SW480 (cell line): Measurements from ENCODE around the gene DNAJB6.
"Not testable (repeated sequence)": the region's sequence is repeated elsewhere in the genome, so short reads cannot be mapped to it uniquely, and the experiment has no call there.

Experiments used
- DNase-seq: peaks from one replicate; pipeline ENCODE4 v3.0.0-alpha.2; 2016; ENCODE audit warnings: low spot score

The DNAJB6 gene

DNA sequence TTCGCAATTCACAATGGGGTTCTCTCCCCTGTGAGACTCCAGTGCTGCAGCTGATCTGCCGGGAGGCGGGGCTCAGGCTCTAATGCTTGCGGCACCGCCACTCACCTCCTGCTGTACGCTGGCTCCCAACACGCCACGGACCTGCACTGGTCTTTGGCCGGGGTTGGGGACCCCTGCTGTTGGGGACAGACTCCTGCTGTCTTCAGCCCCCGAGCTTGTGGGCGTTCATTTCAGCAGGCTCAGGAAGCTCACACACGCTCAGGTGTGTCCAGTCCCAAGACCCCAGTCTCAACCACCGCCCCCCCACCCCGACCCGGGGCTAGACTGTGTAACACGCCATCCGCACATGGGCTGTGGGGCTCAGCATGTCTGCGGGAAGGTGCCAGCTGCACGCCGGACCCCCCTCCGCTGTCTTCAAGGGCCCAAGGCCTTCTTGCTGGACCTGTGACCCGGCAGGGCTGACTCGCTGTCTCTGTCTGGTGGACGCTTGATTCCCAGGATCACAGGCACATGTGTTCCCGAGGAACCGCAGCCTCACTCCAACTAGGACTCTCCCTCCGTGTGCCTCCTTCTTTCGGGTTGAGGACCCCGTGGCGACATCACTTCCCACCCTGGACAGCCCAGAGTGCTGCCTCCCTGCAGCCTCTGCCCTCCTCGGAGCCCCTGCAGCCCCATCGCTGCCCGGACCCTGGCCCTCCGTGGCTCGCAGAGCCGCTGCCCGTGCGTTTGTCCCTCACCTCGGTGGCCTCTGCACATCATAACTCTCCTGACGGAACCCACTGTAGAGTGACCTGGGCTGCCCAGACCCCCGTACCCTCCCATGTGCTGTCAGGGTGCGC lies 106.4 kb downstream of the DNAJB6 start:
- no peak for DNase-seq

DNA sequence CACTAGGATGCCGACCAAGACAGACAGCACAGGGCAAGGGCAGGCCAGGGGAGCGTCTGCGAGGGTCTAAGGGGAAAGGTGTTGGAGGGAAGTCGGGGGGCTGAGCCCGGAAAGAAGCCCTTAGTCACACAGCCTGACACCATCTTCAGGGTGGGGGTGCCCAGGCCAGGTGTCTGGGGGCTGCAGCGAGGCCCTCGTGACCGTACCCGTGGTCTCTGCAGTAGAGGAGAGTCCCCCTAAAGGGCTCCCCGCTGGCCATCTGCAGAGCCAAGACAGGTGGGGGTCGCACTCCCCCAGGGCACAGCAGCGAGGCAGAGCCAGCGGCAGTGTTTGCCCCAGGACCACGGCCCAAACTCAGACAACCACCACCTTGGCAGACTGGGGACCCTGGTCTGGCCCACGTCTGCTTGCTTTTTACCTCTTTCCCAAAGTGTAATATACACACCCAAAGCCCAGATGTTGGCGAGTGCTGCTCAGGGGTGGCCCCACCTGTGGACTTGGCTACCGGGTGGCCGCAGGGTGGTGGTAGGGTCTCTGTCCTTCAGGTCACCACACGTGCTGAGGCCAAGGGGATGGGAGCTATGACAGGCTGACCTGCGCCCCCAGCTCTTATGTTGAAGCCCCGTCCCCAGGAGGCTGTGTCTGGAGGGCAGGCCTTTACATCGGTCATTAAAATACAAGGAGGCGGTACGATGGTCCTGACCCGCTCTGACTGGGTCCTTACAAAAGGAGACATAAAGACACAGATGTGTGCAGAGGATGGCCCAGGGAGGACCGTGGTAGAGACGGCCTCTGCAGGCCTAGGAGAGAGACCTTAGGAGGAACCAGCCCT lies 107.4 kb downstream of the DNAJB6 start:
- no peak for DNase-seq

DNA sequence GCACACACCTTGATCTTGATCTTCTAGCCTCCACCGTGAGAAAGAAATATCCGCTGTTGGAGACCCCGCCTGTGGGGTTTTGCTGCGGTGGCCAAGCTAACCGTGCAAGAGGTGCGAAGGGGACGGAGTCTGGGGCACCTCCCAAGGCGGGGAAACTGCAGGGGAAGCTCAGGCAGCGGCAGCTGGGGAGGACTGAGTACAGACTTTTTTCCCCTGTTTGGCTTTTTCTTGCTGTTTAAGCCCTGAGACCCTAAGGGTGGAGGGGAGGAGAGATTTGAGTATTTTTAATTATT lies 108.0 kb downstream of the DNAJB6 start:
- DNase-seq, result no peak

DNA sequence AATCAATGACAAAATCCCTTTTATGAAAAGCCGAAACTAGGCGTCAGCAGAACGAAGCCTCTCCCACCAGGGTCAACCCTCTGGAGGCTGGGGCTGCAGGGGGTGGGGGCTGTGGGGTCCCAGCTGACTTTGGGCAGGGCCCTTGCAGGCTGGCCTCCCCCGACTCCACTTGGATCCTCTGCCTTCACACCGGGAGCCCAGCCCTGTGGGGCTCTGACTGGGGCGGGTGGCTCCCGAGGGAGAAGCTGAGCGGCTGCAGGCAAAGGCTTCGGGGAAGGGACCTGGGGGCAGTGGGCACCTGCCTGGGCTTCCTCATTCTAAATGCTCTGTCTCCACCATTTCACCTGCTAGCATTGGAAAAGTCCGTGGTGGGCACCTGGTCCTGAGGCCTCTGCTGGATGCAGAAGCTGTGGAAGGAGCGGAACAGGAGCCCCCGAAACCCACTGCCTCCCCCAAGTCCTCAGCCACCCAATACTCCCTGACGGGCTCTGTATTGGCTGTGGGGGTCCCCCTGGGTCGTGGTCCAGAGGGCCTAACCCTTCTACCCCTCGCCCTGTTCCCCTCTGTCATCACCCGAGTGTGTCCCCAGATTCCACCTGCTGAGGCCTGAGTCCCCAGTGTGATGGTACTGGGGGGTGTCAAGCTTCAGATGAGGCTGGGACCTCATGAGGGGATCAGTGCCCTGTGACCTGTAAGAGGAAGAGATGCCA lies 108.6 kb downstream of the DNAJB6 start:
- DNase-seq, result no peak

DNA sequence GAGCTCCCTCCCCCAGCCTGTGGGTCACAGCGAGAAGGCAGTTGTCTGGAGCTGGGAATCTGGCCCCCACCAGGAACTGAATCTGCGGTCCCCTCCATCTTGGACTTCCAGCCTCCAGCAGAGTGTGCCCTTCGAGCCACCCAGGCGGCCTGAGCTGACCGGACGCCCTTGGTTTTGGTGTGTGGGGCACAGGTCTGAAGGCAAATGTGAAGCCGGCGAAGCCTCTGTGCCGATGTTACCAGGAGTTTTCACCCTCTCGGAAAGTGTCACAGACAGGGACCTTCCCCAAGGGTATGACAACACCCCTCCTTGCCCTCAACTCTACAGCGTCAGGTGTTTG lies 109.1 kb downstream of the DNAJB6 start:
- no peak for DNase-seq

DNA sequence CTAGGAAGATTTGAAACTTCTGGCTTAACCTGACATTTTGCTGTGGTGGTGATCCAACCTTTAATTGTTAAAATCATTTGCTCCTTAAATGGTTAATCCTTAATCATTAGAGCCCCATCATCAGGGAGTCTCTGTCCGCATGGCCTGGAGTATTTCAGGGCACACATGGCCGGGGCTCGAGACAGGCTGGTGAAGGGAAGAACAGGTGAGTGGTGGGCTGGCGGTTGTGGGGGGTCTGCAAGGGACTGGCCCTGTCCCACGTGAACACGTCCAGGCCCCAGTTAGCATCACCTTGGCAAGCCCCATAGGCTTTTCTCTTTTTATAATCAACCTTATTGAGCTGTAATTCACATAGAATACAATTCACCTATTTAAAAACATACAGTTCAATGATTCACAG lies 109.5 kb downstream of the DNAJB6 start:
- no peak for DNase-seq

DNA sequence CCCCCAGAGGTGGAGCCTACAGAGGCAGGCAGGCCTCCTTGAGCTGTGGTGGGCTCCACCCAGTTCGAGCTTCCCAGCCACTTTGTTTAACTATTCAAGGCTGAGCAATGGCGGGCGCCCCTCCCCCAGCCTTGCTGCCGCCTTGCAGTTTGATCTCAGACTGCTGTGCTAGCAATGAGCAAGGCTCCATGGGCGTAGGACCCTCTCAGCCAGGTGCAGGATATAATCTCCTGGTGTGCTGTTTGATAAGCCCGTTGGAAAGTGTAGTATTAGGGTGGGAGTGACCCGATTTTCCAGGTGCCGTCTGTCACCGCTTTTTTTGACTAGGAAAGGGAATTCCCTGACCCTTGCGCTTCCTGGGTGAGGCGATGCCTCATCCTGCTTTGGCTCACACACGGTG lies 117.2 kb downstream of the DNAJB6 start:
- DNase-seq, result not testable (repeated sequence)

DNA sequence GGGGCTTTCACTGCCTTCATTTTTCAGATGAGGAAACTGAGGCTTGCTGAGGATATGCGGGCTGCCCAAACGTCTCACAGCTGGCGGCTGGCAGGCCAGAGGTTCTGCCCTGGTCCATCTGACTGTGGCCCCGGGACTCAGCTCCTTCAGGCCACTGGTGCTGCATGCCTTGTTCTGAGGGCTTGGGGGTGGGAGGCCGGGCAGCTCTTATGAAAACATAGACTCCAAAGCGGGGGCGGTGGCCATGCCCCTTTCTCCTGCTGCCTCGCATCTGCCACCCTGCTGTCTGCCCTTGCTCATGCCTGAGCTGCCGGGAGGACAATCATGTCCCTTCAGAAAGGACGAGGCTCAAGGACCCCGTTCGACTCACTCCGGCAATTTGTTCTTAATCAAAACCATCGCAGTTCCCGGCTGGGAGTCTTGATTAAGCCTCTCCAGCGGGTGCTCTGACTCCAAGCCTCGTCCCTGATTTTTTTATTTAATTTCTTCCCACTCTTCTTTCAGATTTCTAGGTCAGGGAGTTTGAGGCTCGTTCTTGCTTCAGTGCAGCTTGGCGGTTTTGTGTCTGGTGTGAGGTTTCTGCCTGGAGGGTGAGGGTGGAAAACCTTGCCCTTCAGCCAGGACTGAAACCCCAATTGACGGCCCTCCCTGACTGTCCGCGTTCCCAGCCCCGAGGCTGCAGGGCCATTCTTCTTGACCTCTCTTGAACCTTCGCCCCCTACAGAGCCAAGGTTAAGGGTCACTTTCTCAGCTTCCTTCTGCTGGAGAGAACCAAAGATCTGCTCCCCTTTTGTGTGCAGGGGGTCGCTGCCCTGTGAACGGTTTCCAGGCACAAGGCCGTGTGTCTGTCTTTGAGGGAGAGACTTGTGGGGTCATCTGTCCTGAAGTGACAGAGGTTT lies 120.8 kb downstream of the DNAJB6 start:
- DNase-seq, result no peak

DNA sequence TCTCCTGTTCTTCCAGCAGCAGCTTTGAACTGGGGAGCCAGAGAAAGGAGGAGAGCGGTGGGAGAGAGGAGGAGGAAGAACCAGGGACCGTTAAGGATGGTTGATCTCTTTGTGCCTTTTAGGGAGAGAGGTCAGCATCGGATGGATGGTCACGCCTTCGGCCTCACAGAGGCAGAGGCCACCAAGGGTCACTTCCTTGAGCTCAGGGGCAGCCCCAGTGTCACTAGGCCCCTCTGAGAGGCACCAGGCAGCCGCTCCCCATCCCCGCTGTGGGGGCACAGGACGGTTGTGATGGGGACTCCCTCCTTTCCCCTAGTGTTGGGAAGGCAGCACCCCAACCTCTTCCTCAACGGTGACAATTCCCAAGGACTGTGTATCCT lies 121.4 kb downstream of the DNAJB6 start:
- no peak for DNase-seq

DNA sequence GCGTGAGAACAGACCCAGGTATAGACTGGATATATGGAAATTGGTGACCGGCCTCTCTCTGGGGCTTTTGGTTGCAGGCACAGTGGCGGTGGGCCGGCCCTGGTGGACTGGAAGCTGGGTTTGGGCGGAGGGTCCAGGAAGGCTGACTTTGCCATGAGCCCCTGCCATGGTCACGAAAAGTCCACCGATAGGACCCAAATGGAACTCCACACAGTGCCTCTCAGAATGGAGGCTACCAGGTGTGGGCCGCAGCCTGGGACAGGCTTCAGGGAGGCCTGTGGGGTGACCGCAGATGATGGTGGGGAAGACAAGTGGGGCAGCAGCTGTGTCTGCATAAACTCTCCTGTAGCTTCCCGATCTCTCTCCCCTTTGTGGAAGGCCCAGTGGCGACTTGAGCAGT lies 123.2 kb downstream of the DNAJB6 start:
- no peak for DNase-seq

DNA sequence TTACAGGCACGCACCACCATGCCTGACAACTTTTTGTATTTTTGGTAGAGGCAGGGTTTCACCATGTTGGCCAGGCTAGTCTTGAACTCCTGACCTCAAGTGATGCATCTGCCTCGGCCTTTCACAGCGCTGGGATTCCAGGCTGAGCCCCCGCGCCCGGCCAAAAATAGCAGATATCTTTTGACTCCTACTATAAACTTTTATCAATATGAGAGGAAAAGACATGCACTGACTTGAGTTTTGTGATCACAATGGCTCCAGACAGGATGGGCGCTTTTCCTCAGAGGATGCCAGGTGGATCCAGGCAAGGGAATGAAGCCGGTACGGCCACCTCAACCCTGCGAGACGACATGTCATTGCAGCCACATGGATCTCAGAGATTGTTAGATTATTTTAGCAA lies 123.9 kb downstream of the DNAJB6 start:
- no peak for DNase-seq

DNA sequence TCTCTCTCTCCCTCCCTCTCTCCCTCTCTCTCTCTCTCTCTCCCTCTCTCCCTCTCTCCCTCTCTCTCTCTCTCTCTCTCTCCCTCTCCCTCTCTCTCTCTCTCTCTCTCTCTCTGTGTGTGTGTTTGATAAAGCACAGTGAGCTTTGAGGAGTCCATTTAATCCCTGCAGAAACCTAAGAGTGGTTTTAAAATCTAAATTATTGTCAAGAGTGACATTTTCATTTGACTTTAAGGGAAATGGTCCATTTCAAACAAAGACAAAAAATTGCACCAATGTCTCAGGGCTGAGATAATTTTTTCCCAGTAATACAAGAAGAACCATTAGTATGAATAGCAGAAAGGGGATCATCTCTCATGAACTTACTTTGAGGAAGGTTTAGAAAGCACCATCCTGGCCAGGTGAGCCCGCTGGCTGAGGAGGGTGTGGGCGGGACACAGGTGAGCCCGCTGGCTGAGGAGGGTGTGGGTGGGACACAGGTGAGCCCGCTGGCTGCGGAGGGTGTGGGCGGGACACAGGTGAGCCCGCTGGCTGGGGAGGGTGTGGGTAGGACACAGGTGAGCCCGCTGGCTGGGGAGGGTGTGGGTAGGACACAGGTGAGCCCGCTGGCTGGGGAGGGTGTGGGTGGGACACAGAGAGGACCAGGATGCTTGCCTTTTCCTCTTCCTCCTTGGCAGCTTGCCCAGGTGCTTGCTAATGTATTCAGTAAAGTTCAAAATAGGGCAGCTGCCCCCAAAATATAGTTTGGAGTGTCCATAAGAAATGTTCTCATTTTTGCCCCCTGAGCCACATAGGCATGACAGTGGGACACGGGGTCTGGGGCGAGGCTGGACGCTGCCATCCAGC lies 125.0 kb downstream of the DNAJB6 start:
- DNase-seq, result no peak

DNA sequence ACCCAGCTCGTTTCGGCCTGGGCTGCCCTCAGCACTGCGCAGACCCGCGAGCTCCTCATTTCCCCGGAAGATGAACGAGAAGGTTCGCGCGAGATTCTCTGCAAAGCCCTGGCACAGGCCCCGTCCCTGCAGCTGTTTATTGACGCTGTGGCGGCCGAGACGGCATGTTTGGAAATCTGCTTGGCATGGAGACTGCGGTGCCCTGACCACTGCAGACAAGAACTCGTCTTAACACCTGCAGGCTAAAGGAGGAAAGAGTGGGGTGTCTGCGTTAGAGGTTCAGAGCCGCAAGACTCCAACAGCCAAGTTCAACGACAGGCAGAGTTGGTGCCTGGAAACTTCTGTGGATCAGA lies 125.6 kb downstream of the DNAJB6 start:
- no peak for DNase-seq

DNA sequence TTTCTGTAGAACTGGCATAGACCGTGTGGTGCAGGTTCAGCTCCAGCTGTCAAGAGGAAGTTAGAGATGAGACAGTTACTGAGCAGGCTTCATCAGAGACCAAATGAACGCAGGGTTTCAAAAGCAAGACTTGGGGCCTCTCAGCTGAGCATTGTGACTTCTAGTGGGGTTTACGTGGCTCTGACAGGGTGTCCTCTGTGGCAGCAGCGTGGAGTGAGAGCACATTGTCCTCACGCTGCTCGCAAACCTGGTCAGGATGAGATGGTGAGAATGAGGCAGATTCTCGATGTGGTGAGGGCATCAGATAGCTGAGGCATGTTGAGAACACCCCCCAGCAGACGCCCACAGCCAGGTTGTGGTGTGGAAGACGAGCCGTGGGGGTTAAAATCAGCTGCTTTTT lies 126.0 kb downstream of the DNAJB6 start:
- no peak for DNase-seq

DNA sequence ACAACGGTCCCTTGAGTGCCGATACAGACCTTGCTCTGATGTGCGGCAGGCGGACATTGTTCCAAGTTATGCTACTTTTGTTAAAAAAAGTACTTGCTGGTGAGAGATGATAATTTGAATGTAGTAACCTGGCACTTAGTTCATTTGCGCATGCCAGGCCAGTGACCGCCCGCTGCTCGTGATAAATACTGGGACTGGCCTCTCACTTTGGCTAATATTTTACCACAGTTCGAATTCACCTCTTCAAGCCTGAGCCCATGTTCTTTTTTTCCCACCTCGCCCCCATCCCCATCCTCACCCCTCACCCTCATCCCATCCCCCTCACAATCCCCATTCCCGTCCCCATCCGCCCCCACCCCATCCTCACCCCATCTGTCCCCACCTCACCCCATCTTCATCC lies 126.4 kb downstream of the DNAJB6 start:
- no peak for DNase-seq

DNA sequence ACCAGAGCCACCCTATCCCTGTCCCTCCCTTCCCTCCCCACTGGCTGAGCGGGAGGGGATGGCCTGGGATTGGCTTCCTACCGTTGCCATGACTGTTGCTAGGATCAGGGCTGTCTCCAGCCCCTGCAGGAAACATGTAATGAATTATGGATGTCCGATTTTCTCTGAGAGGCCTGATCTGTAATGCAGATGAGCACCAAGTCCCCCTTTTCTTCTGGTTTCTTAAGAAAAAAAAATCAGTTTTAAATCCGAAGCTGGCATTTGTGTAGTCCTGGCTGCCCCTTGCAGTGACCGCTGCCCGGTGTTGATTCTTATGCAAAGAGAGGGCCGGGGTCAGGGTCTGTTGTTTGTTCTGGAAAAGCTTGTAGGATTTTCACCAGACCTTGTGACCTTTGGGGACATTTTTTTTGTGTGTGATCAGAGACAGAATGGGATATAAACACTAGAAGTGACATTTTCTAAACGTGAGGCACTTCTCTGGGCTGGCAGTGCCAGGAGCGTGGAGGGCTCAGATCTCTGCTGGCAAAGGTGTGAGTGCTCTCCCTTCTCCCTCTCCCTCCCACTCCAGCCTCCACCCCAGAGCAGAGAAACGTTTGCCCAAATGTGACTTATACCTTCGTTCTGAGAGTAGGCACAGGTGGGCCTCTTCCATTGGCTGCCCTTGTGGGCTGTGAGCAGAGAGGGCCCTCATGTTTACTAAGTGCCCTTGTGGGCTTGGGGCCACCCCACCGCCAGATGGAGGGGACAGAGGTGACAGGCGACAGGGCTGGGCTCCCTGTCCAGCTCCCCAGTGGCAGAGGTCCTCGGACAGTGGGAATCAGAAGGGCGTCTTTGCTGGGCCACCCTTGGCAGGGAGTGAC lies 127.5 kb downstream of the DNAJB6 start:
- no peak for DNase-seq

DNA sequence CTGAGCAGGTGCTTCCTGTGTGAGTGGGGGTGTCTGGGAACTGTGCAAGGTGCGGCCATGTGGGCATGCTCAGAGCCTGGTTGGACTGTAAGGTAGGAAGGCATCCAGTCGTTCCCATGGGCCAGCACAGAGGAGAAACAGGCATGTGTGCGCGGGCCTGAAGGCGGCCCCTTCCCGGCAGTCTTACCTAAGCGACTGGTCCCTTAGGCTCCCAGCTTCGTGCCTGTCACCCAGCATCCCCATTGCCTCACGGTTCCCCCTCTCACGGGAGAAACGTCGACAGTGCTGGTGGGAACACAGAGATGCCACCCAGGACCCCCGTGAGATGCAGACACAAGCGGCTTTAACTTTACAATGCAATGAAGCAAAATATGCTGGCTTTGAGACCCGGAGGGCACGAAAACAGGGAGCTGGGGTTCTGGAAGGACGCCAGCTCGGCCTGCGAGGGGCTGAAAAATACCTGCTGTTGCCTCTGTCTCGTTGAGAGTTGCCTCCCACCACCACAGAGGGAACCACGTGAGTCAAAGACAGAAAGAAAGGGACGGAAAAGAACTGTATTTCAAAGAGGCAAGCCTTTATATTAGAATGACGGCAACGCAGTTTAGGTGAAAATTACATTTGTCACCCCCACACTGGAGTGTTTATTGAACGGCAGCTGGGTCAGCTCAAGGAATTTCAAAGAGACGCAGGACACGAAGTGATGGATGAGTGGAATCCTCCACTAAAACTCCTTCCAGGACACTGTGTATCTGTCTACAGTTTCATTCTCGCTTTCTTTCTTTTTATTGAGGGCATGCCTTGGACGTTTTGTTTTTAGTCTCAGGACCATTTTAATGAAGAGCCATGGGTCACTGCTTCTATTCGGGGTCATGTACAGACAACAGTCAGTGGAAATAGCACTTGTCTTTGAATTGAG lies 128.4 kb downstream of the DNAJB6 start:
- no peak for DNase-seq

DNA sequence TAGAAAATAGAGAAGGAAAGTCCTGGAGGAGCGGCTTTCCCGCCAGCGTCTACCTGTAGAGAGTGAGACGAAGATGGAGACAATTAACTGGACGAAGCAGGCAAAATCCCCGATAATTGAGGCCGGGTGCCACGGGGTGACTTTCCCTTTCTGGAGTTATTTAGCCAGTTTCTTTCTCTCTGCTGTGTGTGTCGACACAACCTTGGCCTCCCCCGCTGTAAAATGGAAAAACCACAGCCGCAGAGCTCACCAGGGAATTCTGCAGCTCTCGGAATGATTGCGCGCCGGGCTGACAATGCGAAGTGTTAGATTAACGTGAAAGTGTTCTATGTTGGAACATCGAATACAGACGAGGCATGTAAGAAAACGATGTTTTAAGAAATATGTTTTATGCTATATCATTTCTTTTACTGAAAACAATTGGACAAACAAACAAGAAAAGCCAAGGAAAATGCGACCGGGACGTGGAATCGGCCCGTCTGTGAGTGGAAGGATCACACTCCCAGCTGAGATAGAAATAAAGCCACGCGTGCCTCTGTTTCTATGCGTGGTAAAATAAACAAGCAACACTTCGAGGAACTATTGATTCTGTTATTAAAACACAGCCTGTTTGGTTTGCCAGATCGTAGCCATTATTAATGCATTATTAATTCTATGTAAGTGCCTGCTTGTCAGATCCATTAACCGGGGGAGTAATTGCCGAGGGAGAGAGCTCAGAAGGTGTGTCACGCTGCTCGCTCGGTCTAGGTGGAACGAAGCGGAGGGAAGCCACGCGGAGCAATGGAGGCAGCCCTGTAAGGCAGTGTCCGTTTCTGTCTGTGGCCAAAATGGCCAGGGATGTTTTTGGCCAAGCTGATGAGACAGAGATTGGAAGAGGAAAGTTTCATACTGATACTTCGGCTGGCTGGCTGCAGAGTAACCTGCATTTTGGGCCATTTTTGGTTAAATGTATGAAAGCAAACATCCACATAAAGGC lies 129.4 kb downstream of the DNAJB6 start:
- DNase-seq, result no peak
